ENCODE results near the gene PTGIR.

PTGIR gene

DNA sequence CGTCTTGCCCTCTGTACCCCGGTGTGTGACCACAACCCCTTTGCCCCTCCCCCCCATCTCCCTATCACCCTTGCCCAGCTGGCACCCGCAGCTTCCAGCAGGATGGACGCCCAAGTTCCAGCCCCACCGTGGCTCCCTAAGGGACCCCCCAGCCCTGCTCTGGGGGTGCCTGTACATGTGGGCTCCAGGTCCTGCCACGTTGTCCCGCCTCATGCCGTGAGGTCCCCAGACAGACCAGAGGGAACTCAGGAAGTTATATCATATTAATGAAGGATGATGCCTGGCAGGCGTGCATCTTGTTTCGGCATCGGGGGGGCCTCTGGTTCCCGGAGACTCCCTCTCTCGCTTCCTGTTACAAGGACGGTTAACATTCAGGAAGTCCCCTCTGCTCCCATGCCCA lies 1.6 kb upstream of the PTGIR start:
- TF ChIP-seq CTBP1 (IDR thresholded peaks at IDR 0.05; ENCODE audit: borderline replicate concordance) (no peak), FOXM1 (IDR thresholded peaks at IDR 0.05; ENCODE audit: borderline replicate concordance) (no peak), SUZ12 (IDR thresholded peaks at IDR 0.05) (no peak), ARNT (IDR thresholded peaks at IDR 0.05) (no peak), ZNF384 (IDR thresholded peaks at IDR 0.05) (no peak), FOXA1 (IDR thresholded peaks at IDR 0.05) (no peak), FOXK2 (IDR thresholded peaks at IDR 0.05) (no peak), HDGF (IDR thresholded peaks at IDR 0.05; ENCODE audit: borderline replicate concordance) (no peak), L3MBTL2 (conservative IDR thresholded peaks at IDR 0.05) (no peak), TARDBP (IDR thresholded peaks at IDR 0.05) (no peak), ELF4 (IDR thresholded peaks at IDR 0.05) (no peak), SP1 (IDR thresholded peaks at IDR 0.05) (no peak), NFRKB (IDR thresholded peaks at IDR 0.05) (no peak), LEF1 (IDR thresholded peaks at IDR 0.05; ENCODE audit: borderline replicate concordance) (no peak), BHLHE40 (IDR thresholded peaks at IDR 0.05; ENCODE audit: borderline replicate concordance) (no peak)
- TF ChIP-seq, protein P1, sequence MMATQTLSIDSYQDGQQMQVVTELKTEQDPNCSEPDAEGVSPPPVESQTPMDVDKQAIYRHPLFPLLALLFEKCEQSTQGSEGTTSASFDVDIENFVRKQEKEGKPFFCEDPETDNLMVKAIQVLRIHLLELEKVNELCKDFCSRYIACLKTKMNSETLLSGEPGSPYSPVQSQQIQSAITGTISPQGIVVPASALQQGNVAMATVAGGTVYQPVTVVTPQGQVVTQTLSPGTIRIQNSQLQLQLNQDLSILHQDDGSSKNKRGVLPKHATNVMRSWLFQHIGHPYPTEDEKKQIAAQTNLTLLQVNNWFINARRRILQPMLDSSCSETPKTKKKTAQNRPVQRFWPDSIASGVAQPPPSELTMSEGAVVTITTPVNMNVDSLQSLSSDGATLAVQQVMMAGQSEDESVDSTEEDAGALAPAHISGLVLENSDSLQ (IDR thresholded peaks at IDR 0.05), result no peak
- ChIA-PET CTCF (interaction anchor here (0.6 kb wide), 1 partner anchor 124 kb away, joined by 3 read pairs; no protein-coding TSS in a partner anchor), POLR2A (no interaction called here)
- no peak for DNase-seq (ENCODE audit: extremely low spot score)

DNA sequence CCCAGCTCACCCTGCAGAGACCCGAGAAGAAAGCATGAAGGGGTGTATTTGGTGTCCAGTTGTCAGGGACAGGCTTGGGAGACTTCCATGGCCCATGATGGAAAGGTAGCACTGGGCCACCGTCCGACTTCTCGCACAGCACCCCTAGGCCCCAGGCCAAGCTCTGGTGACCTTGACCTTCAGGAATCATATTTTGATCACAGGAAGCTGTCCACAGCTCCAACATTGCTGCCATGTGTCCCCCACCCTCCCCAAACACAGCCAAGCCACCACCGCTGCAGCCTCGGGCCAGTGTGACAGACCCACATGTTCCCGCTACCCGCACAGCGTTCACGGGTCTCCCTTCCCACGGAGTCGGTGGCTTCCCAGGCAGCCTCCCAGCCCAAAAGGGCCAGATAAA lies 842 bp upstream of the PTGIR start:
- TF ChIP-seq FOXA1 (IDR thresholded peaks at IDR 0.05) (no peak), NFRKB (IDR thresholded peaks at IDR 0.05) (no peak), TARDBP (IDR thresholded peaks at IDR 0.05) (no peak), CTBP1 (IDR thresholded peaks at IDR 0.05; ENCODE audit: borderline replicate concordance) (no peak), L3MBTL2 (conservative IDR thresholded peaks at IDR 0.05) (no peak)
- CTCF ChIA-PET, result interaction anchor here (0.5 kb wide), 1 partner anchor 378 kb away, joined by 3 read pairs; no protein-coding TSS in a partner anchor
- POLR2A ChIA-PET, result no interaction called here

DNA sequence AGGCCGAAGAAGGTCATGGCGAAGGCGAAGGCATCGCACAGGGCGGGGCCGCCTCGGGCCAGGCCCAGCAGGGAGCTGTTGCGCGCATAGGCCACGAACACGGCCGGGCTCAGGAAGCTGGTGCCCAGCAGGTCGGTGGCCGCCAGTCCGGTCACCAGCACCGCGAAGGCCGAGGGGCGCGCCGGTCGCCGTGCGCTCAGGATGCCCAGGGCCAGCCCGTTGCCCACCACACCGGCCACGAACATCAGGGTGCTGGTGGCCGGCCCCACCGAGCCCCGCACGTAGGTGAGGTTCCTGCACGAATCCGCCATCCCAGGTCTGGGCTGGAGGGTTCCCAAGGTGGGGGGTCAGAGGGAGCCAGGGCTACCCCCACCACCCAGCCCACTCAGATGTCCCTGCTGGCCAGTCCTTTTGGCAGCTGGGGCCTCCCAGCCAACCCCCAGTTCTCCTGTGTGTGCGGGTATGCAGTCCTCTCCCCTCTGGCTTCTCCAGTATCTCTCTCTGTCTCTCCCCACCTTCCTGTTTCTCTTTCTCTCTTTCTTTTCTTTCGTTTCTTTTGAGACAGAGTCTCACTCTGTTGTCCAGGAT lies 880 bp downstream of the PTGIR start:
- TF ChIP-seq LEF1 (IDR thresholded peaks at IDR 0.05; ENCODE audit: borderline replicate concordance), result no peak
- no peak for TF ChIP-seq FOXA1 (IDR thresholded peaks at IDR 0.05)
- TF ChIP-seq HDGF (IDR thresholded peaks at IDR 0.05; ENCODE audit: borderline replicate concordance), result no peak
- no peak for TF ChIP-seq TARDBP (IDR thresholded peaks at IDR 0.05)
- no peak for TF ChIP-seq FOXK2 (IDR thresholded peaks at IDR 0.05)
- TF ChIP-seq, protein P1 (IDR thresholded peaks at IDR 0.05), result no peak
- TF ChIP-seq SP1 (IDR thresholded peaks at IDR 0.05), result no peak
- no peak for TF ChIP-seq L3MBTL2 (conservative IDR thresholded peaks at IDR 0.05)
- no peak for TF ChIP-seq CTBP1 (IDR thresholded peaks at IDR 0.05; ENCODE audit: borderline replicate concordance)
- no peak for TF ChIP-seq BHLHE40 (IDR thresholded peaks at IDR 0.05; ENCODE audit: borderline replicate concordance)
- TF ChIP-seq NFRKB (IDR thresholded peaks at IDR 0.05), result no peak
- TF ChIP-seq ZNF384 (IDR thresholded peaks at IDR 0.05), result no peak
- no peak for TF ChIP-seq ELF4 (IDR thresholded peaks at IDR 0.05)
- no peak for TF ChIP-seq FOXM1 (IDR thresholded peaks at IDR 0.05; ENCODE audit: borderline replicate concordance)
- TF ChIP-seq SUZ12 (IDR thresholded peaks at IDR 0.05), result no peak
- TF ChIP-seq ARNT (IDR thresholded peaks at IDR 0.05), result no peak
- ChIA-PET CTCF (interaction anchor here (1.3 to 1.5 kb wide), 2 partner anchors 10 to 37 kb away, joined by 3 to 4 read pairs; partner anchors contain the start of gene DACT3), POLR2A (interaction anchor here (0.7 kb wide), 1 partner anchor 24 kb away, joined by 3 read pairs; no protein-coding TSS in a partner anchor)
- no peak for DNase-seq (ENCODE audit: extremely low spot score)

More for the DNA sequence above, 842 bp upstream of the PTGIR start:
- no peak for DNase-seq (ENCODE audit: extremely low spot score)

DNA sequence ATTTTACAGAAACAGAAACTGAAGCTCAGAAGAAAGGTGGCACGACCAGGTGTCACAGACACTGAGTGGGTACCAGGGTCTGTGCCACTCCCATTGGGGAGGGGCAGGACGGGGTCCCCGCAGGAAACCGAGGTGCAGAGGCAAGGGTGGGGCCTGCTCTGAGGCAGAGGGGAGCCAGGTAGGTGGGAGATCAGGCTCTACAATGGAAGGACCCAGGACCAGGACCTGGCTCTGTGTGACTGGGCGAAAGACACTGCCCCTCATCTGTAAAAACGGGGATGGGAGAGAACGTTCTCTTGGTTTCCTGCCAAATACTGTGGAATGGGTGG lies 2.8 kb downstream of the PTGIR start:
- ChIA-PET CTCF (interaction anchor here (0.6 to 1.2 kb wide), 2 partner anchors 8 to 40 kb away, joined by 3 read pairs; no protein-coding TSS in a partner anchor), POLR2A (interaction anchor here (1.5 kb wide), 1 partner anchor 21 kb away, joined by 3 read pairs; the partner anchor contains the start of gene CALM3)
- no peak for TF ChIP-seq BHLHE40 (IDR thresholded peaks at IDR 0.05; ENCODE audit: borderline replicate concordance)
- DNase-seq (ENCODE audit: extremely low spot score), result no peak

DNA sequence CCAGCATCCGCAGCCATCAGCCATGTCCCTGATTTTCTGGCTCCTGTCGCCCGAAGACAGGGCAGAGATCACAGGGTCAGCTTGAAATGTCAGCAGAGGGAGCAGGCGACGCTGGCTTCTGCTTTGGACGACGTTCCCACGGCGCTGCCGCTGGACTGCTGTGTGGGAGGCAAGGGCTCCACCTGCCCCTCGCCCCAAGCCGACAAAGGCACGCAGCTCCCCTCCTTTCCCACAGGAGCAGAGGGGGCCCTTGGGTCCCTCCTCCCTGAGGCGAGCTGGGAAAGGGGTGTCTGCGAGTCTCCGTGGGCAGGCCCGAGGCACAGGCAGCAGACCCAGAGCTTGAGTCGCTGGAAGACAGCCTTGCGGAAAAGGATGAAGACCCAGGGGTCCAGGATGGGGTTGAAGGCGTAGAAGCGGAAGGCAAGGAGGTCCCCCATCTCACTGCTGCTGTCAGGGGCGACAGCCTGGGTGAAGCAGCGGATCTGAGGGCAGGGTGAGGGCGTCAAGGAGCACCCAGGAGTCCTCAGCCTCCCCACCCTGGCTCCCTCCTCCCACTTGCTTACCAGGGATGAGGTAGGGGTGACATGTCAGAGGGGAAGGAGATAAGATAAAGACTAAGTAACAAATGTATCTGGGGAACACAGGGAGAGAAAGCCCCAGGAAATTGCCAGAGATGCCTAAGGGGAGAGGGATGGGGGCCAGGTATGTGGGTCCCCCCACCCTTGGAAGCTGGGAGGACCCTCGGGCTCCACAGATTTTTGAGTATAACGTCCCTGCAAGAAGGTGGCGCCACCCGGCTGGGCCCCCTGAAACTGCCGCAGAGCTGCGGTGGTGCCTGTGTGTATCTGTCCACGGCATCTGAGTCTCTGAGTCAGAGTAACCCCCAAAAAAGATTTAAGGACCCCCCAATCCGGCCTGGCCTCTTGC lies 3.4 kb downstream of the PTGIR start:
- ChIA-PET POLR2A (interaction anchor here (1.5 kb wide), 1 partner anchor 20 kb away, joined by 3 read pairs; the partner anchor contains the start of gene CALM3), CTCF (interaction anchor here (0.6 to 1.2 kb wide), 2 partner anchors 41 to 148 kb away, joined by 3 to 5 read pairs; no protein-coding TSS in a partner anchor)
- TF ChIP-seq FOXA1 (IDR thresholded peaks at IDR 0.05) (no peak), L3MBTL2 (conservative IDR thresholded peaks at IDR 0.05) (no peak), ZNF384 (IDR thresholded peaks at IDR 0.05) (no peak), NFRKB (IDR thresholded peaks at IDR 0.05) (no peak), HDGF (IDR thresholded peaks at IDR 0.05; ENCODE audit: borderline replicate concordance) (no peak), FOXM1 (IDR thresholded peaks at IDR 0.05; ENCODE audit: borderline replicate concordance) (no peak), SP1 (IDR thresholded peaks at IDR 0.05) (no peak), SUZ12 (IDR thresholded peaks at IDR 0.05) (no peak), ELF4 (IDR thresholded peaks at IDR 0.05) (no peak), LEF1 (IDR thresholded peaks at IDR 0.05; ENCODE audit: borderline replicate concordance) (no peak), CTBP1 (IDR thresholded peaks at IDR 0.05; ENCODE audit: borderline replicate concordance) (no peak), BHLHE40 (IDR thresholded peaks at IDR 0.05; ENCODE audit: borderline replicate concordance) (no peak), ARNT (IDR thresholded peaks at IDR 0.05) (no peak), FOXK2 (IDR thresholded peaks at IDR 0.05) (no peak), TARDBP (IDR thresholded peaks at IDR 0.05) (no peak)
- TF ChIP-seq, protein P1 (IDR thresholded peaks at IDR 0.05), result no peak
- no peak for DNase-seq (ENCODE audit: extremely low spot score)

Data from HEK293T (cell line).